HEK293 (cell line): ENCODE results near the gene ADK.

Source experiments
- CTCF ChIA-PET: fragments of 350-600 bp; formaldehyde crosslinking; extraction: SDS; loops from one replicate; lab custom pipeline; 2021; ENCODE audit warnings: antibody characterized with exemption; lab: Yijun Ruan, JAX
- POLR2A ChIA-PET: fragments of 300-600 bp; formaldehyde crosslinking; extraction: SDS; loops from one replicate; lab custom pipeline; 2020; ENCODE audit warnings: antibody characterized with exemption, inconsistent platforms; lab: Yijun Ruan, JAX
- H3K27ac ChIP-seq: fragments of 200-500 bp; sonication (Bioruptor generic); 2 replicates; pipeline ENCODE4 v1.5.1; 2014; ENCODE audit warnings: low read depth, low read length, control low read depth, inconsistent platforms; ENCODE audit errors: extremely low read depth
- H3K36me3 ChIP-seq, 2 experiments: fragments of 200-500 bp in 1 of 2; sonication (Bioruptor generic) in 1 of 2; 1 replicate in 1 of 2; 2 replicates in 1 of 2; pipeline ENCODE4 v1.5.1; 2014 to 2017; ENCODE audit warnings: inconsistent platforms in 2 of 2, low read length in 2 of 2; ENCODE audit not compliant: control insufficient read depth in 2 of 2, insufficient read depth in 1 of 2
- H3K4me1 ChIP-seq: fragments of 200-500 bp; sonication (Bioruptor generic); 2 replicates; pipeline ENCODE4 v1.5.1; 2014; ENCODE audit warnings: mild to moderate bottlenecking, low read length, inconsistent platforms; ENCODE audit not compliant: control insufficient read depth, insufficient read depth
- H3K4me3 ChIP-seq: 2 replicates; pipeline ENCODE4 v1.5.1; 2011; ENCODE audit warnings: low read depth, mild to moderate bottlenecking, control low read depth, low read length, moderate library complexity
- H3K9me3 ChIP-seq: fragments of 200-500 bp; sonication (Bioruptor generic); 2 replicates; pipeline ENCODE4 v1.5.1; 2014; ENCODE audit warnings: low read depth, low read length, inconsistent platforms; ENCODE audit not compliant: control insufficient read depth, insufficient read depth
- KLF8 ChIP-seq: fragments of 450-650 bp; formaldehyde crosslinking; IDR thresholded peaks from 2 replicates; pipeline ENCODE4 v1.5.1; 2016; ENCODE audit warnings: missing biosample characterization, missing genetic modification characterization
- OVOL3 ChIP-seq: fragments of 450-650 bp; formaldehyde crosslinking; IDR thresholded peaks from 2 replicates; pipeline ENCODE4 v1.5.1; 2016; ENCODE audit warnings: missing biosample characterization, missing genetic modification characterization
- REST ChIP-seq: fragments of 450-650 bp; formaldehyde crosslinking; IDR thresholded peaks from 2 replicates; pipeline ENCODE4 v1.5.1; 2016; ENCODE audit warnings: missing biosample characterization, missing genetic modification characterization
- ZBTB48 ChIP-seq: fragments of 450-650 bp; formaldehyde crosslinking; IDR thresholded peaks from 2 replicates; pipeline ENCODE4 v1.5.1; 2016; ENCODE audit warnings: missing biosample characterization, missing genetic modification characterization
- ZBTB8A ChIP-seq: fragments of 450-650 bp; formaldehyde crosslinking; IDR thresholded peaks from 2 replicates; pipeline ENCODE4 v1.5.1; 2016; ENCODE audit warnings: missing biosample characterization, missing genetic modification characterization
- ZFP37 ChIP-seq: fragments of 450-650 bp; formaldehyde crosslinking; IDR thresholded peaks from 2 replicates; pipeline ENCODE4 v1.5.1; 2016; ENCODE audit warnings: missing biosample characterization, missing genetic modification characterization
- ZNF140 ChIP-seq: fragments of 450-650 bp; formaldehyde crosslinking; IDR thresholded peaks from 2 replicates; pipeline ENCODE4 v1.5.1; 2016; ENCODE audit warnings: missing biosample characterization, missing genetic modification characterization
- ZNF24 ChIP-seq: fragments of 450-650 bp; formaldehyde crosslinking; IDR thresholded peaks from 2 replicates; pipeline ENCODE4 v1.5.1; 2016; ENCODE audit warnings: missing biosample characterization, missing genetic modification characterization
- ZNF37A ChIP-seq: fragments of 450-650 bp; IDR thresholded peaks from 2 replicates; pipeline ENCODE4 v1.5.1; 2018; ENCODE audit warnings: missing biosample characterization, missing genetic modification characterization
- ZNF391 ChIP-seq: fragments of 450-650 bp; formaldehyde crosslinking; IDR thresholded peaks from 2 replicates; pipeline ENCODE4 v1.5.1; 2016; ENCODE audit warnings: low read depth, missing biosample characterization, missing genetic modification characterization, borderline replicate concordance
- ZNF449 ChIP-seq: fragments of 450-650 bp; formaldehyde crosslinking; IDR thresholded peaks from 2 replicates; pipeline ENCODE4 v1.5.1; 2017; ENCODE audit warnings: missing biosample characterization, mild to moderate bottlenecking, missing genetic modification characterization, moderate library complexity
- ZNF626 ChIP-seq: fragments of 450-650 bp; sonication (Bioruptor Pico); formaldehyde crosslinking; IDR thresholded peaks from 2 replicates; pipeline ENCODE4 v1.5.1; 2018; ENCODE audit warnings: missing biosample characterization, missing genetic modification characterization, inconsistent platforms
- TF ChIP-seq, protein P1 (sequence below): fragments of 450-650 bp; formaldehyde crosslinking; IDR thresholded peaks from 2 replicates; pipeline ENCODE4 v1.5.1; 2016; ENCODE audit warnings: missing biosample characterization, missing genetic modification characterization
- TF ChIP-seq, protein P2 (sequence below): fragments of 450-650 bp; formaldehyde crosslinking; IDR thresholded peaks from 2 replicates; pipeline ENCODE4 v1.5.1; 2017; ENCODE audit warnings: missing biosample characterization, missing genetic modification characterization
- TF ChIP-seq, protein P3 (sequence below): fragments of 450-650 bp; formaldehyde crosslinking; IDR thresholded peaks from 2 replicates; pipeline ENCODE4 v1.5.1; 2017; ENCODE audit warnings: missing biosample characterization, missing genetic modification characterization

Gene ADK

GRCh38 chr10:74704629-74705357 lies 553.8 kb downstream of the ADK start (continued):
- TF ChIP-seq REST (tag by site-specific recombination), result no peak
- no peak for TF ChIP-seq ZFP37 (tag by site-specific recombination)

DNA sequence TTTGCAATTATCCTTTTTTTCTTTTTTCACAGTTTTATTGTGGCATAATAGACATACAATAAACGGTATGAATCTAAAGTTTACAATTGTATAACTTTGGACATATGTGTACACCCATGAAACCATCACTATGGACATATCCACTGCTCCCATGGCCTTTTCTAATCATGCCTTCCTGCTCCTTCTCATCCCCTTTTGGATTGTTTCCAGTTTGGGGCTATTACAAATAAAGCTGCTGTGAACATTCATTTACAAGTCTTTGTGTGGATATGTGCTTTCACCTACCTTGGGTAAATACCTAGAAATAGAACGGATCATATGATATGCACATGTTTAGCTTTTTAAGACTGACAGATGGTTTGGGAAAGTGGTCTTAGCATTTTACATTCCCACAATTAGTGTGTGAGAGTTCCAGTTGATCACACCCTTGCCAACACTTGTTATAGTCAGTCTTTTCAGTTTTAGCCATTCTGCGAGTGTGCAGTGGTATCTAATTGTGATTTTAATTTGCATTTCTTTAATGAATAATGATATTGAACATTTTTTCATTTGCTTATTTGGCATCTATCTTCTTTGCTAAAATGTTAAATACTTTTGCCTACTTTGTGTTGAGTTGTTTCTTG lies 554.4 kb downstream of the ADK start:
- Histone ChIP-seq H3K36me3 (peaks cover 0 to 8% of the 10 kb centered on the region in 2 experiments; a peak in 1 of 3 replicates), H3K4me3 (no peak overlapping the region), H3K4me1 (peaks cover 12% of the 10 kb centered on the region; the same call in 1 of the 2 replicates), H3K9me3 (no peaks in the 10 kb centered on the region), H3K27ac (peak overlapping the region; percentile 25; the same call in 1 of the 2 replicates)
- ChIA-PET POLR2A (no interaction called here), CTCF (no interaction called here)
- TF ChIP-seq, protein P1, sequence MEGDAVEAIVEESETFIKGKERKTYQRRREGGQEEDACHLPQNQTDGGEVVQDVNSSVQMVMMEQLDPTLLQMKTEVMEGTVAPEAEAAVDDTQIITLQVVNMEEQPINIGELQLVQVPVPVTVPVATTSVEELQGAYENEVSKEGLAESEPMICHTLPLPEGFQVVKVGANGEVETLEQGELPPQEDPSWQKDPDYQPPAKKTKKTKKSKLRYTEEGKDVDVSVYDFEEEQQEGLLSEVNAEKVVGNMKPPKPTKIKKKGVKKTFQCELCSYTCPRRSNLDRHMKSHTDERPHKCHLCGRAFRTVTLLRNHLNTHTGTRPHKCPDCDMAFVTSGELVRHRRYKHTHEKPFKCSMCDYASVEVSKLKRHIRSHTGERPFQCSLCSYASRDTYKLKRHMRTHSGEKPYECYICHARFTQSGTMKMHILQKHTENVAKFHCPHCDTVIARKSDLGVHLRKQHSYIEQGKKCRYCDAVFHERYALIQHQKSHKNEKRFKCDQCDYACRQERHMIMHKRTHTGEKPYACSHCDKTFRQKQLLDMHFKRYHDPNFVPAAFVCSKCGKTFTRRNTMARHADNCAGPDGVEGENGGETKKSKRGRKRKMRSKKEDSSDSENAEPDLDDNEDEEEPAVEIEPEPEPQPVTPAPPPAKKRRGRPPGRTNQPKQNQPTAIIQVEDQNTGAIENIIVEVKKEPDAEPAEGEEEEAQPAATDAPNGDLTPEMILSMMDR (tag by site-specific recombination), result no peak
- TF ChIP-seq ZNF37A, result no peak
- peak; percentile 13; the same call in 1 of the 2 replicates for TF ChIP-seq OVOL3 (tag by site-specific recombination)
- TF ChIP-seq ZNF140 (tag by site-specific recombination), result no peak
- TF ChIP-seq ZNF24 (tag by site-specific recombination), result no peak
- TF ChIP-seq ZNF391 (tag by site-specific recombination), result no peak
- TF ChIP-seq ZBTB48 (tag by site-specific recombination), result no peak
- TF ChIP-seq, protein P2, sequence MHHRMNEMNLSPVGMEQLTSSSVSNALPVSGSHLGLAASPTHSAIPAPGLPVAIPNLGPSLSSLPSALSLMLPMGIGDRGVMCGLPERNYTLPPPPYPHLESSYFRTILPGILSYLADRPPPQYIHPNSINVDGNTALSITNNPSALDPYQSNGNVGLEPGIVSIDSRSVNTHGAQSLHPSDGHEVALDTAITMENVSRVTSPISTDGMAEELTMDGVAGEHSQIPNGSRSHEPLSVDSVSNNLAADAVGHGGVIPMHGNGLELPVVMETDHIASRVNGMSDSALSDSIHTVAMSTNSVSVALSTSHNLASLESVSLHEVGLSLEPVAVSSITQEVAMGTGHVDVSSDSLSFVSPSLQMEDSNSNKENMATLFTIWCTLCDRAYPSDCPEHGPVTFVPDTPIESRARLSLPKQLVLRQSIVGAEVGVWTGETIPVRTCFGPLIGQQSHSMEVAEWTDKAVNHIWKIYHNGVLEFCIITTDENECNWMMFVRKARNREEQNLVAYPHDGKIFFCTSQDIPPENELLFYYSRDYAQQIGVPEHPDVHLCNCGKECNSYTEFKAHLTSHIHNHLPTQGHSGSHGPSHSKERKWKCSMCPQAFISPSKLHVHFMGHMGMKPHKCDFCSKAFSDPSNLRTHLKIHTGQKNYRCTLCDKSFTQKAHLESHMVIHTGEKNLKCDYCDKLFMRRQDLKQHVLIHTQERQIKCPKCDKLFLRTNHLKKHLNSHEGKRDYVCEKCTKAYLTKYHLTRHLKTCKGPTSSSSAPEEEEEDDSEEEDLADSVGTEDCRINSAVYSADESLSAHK (tag by site-specific recombination), result 0 out of 2 replicates have a peak, but pooled peaks have one; percentile 40
- TF ChIP-seq ZNF449 (tag by site-specific recombination), result no peak
- TF ChIP-seq KLF8 (tag by site-specific recombination), result no peak
- 0 out of 2 replicates have a peak, but pooled peaks have one; percentile 27 for TF ChIP-seq ZNF626 (tag by site-specific recombination)
- TF ChIP-seq ZBTB8A (tag by site-specific recombination), result no peak
- TF ChIP-seq, protein P3, sequence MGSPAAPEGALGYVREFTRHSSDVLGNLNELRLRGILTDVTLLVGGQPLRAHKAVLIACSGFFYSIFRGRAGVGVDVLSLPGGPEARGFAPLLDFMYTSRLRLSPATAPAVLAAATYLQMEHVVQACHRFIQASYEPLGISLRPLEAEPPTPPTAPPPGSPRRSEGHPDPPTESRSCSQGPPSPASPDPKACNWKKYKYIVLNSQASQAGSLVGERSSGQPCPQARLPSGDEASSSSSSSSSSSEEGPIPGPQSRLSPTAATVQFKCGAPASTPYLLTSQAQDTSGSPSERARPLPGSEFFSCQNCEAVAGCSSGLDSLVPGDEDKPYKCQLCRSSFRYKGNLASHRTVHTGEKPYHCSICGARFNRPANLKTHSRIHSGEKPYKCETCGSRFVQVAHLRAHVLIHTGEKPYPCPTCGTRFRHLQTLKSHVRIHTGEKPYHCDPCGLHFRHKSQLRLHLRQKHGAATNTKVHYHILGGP (tag by site-specific recombination), result 0 out of 2 replicates have a peak, but pooled peaks have one; percentile 39
